ENCODE results near the gene SOX11.

The SOX11 gene

DNA sequence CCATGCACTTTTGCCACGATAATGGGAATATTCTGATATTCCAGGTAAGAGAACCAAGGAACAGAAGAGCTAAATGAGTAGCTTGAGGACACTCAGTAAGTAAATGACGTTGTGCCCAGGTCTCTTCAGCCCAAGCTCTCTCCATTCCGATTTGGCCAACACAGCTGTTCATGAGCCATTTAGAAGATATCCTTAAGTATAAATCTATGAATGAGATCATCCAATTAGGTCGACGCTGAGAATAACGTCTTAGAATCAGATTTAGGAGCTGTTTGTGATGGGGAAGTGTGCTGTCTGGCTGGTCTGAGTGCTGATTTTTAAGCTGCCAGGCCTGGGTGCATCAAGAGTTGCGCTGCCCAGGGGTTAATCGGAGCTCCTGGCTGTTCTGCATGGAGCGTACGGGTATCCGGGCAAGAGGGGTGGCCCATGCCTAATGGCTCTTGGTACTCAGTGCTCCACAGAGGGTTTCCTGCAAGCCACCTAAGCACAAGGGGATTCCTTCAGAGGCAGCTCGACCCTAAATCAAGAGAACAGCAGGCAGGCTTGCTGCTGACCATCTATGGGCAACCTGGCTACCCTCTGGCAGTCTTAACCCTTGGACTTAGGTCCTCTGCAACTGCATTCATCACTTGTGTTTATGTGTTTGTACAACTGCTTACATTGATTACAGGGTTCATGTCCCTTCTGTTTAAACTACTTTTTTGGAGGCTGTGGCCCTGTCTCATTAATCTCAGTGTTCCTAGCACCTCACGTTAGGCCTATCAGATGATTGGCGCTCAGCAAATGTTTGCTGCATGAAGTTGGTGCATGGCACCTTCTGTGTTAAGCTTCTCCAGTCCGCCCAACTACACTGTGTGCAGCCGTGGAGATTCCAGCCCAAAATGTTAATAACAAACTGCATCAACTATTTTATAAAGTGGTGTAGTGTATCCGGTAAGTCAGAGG lies 31.9 kb downstream of the SOX11 start:
- DNase-seq (ENCODE audit: low read depth): no peak

- no peak for DNase-seq (ENCODE audit: low read depth)
Observed at GRCh38 chr2:5725072-5725471, 32.9 kb downstream of the SOX11 start.

DNA sequence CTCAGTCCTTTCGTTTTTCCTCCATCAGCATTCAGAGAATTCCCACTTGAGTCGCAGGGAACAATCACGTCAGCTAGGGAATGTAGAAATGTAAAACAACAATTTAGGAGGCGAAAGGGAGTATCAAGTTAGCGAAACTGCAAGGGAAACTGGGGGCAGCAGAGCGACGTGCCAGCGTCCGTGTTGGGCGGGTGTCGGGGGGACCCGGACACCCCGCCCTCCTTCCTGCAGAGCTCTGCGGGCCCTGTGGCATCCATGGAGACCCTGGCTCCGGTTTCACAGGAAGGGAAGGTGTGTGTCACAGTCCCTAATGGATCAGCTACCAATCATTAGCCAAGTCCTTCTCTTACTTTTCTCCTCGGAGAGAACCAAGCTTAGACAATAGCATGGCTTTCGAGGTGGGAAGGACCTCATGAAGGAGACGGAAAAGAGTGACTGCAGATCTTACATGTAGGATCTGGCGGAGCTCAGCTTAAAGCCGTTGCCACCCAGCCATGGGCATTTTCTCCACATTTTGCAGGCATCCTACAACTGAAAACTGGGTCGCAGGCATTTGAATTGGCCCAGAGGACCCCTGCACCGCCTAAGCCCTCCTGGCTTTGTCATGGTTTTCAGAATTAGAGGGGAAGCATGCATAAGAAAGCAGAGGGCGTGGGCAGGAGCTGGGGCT lies 33.7 kb downstream of the SOX11 start:
- DNase-seq (ENCODE audit: low read depth): no peak

- DNase-seq (ENCODE audit: low read depth): no peak
Observed at GRCh38 chr2:5727235-5727634, 35.1 kb downstream of the SOX11 start.

DNA sequence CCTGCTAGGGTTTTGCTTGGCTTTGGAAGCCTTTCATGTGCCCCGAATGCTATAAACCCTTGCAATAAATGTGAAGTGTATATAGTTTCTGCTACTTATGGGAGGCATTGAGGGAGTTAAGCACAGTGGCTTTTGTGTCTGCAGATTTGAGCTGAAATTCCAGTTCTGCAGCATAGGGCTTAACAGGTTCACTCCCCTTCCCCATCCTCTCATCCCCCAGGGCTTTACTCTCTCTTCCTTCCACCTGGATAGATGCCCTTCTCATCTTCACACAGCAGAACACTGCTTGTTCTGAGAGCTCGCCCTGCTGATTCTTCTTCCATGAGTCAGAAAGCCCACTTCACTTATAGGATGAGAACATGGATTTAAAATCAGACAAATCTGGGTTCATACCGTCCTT lies 37.2 kb downstream of the SOX11 start:
- DNase-seq (ENCODE audit: low read depth): no peak

- DNase-seq (ENCODE audit: low read depth): no peak
Observed at GRCh38 chr2:5730386-5730785, 38.2 kb downstream of the SOX11 start.

DNA sequence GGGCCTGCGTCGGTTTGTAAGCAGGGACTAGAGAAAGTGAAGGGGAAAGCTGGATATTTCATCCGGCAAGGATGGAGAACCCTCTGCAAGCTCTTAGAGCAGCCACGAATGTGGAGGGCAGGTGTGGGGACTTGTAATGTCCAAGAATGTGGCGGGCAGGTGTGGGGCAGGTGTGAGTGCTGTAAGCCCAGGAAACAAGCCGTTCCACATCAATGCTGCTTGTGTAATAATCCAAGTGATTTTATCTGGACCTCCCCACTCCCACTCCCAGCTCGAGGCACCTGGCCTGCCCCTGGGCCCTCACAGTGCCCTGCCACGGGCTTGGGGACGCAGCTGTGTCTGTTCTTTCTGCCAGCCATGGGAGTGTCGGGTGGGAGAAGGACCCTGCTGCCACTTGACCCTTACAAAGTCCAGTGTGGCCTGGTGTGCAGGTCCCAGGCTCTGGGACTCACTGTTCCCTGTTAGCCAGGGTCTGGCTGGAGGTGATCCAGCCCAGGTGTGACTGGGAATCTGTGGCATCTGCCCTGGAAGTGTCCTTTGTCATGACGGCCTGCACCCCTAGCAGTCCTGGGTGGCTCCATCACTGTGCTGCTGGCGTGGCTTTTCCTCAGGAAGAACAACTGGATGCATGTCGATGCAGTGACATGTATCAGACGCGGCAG lies 42.8 kb downstream of the SOX11 start:
- no peak for DNase-seq (ENCODE audit: low read depth)

GRCh38 chr2:5735521-5735861 lies 43.3 kb downstream of the SOX11 start:
- no peak for DNase-seq (ENCODE audit: low read depth)

GRCh38 chr2:5736050-5736449 lies 43.9 kb downstream of the SOX11 start:
- no peak for DNase-seq (ENCODE audit: low read depth)

DNA sequence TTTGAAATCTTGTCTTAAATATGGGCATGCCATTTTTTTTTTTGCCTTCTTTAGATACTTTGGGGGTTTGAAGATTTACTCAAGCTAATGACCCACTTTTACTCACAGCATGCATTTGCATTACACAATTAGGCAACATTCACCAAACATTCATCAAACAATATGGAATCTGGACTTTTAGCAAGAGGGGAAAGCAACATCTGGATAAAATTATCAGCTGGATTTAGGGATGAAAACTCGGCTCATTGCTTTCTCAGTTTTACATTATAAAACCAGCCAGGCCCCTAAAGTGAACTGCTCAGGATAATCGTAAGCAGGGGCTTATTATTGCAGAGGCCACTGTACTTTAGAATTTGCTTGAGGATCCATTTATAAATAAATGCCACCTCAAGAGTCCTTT lies 44.7 kb downstream of the SOX11 start:
- no peak for DNase-seq (ENCODE audit: low read depth)

DNA sequence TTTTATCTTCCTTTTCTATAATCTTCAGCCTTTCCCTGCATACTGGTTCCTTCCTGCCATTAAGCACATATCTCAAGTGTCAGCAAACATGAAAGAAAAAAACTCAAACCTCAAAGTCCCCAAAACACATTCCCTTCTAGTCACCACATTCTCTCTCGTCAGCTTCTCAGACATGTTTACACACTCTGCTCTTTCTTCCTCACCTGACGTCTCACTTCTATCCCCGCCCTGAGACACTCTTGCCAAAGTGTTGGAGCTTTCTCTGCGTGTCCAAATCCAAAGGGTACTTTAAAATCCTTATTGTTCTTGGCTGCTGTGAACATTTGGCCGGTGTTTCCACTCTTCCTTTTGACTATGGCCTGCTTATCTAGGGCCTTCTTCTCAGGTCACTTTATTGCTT lies 47.9 kb downstream of the SOX11 start:
- DNase-seq (ENCODE audit: low read depth): no peak

DNA sequence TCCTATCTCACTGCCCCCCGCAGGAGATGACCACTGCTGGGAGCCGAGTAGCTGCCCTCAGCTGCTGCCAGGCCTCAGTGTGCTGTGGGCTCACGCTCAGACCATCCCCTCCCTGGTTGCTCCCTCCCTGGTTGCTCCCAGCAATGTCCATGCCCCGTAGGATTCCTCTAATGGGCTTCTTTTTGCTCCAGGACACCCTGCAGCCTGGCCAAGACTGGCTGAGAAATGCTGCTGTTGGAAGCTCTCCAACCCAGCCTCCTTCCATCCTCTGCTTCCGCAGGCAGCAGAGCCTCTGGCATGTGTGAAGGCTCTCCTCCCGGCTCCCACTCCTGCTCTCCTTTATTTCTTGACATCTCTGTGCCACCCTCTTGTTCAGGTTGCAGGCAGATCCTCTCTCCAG lies 48.6 kb downstream of the SOX11 start:
- DNase-seq (ENCODE audit: low read depth): no peak

DNA sequence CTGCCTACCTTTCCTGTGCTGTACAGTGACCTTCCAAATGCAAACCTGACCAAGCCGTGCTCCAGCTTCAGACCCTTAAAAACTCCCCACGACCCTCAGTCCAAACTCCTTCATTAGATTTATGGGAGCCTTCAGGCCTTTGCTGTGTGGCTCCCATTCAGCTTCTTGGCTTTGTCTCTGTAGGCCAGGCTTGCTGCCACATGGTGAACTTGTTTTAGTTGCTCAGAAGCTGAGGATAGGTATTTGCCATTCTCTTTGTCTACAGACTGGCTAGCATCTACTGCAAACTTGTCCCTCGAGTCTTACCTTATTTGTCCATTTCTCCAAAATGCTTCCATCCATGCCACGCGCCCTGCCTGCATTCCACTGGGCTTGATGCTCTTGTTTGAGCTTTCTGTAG lies 49.1 kb downstream of the SOX11 start:
- no peak for DNase-seq (ENCODE audit: low read depth)

GRCh38 chr2:5742126-5742525 lies 49.9 kb downstream of the SOX11 start:
- DNase-seq (ENCODE audit: low read depth): no peak

GRCh38 chr2:5748391-5748790 lies 56.2 kb downstream of the SOX11 start:
- DNase-seq (ENCODE audit: low read depth): no peak

GRCh38 chr2:5748946-5749345 lies 56.8 kb downstream of the SOX11 start:
- DNase-seq (ENCODE audit: low read depth): no peak

DNA sequence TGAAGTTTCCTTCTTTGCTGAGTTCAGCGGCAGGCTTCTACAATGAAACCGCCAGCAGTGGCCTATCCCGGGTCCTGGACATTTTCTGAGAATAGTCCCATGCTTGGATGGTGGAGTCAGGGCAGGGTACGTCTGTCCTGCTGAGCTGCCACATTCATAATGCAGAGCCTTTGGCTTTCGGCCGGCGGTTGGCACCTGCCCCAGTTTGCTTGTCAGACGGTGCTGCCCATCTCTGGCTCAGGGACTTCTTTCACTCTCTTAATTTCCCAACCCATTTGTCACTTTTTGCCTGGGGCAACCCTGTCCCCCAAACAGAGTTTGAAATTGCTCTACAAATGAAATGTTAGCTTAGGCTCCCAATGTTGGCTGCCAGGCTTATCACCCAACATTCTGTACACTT lies 57.2 kb downstream of the SOX11 start:
- DNase-seq (ENCODE audit: low read depth): no peak
